Mesenchymal stem cell (in vitro differentiated cells and primary cell): ENCODE measurements around the gene HDAC4.

Experiments used
- DNase-seq: peaks from one replicate; pipeline ENCODE4 v3.0.0-alpha.2; 2013
- H2AFZ ChIP-seq: one replicate; pipeline ENCODE4 v1.6.1; 2013; ENCODE audit warnings: low read depth, mild to moderate bottlenecking, control low read depth, inconsistent platforms, low read length, moderate library complexity
- H2AK5ac ChIP-seq: 2 replicates; pipeline ENCODE4 v1.6.1; 2013; ENCODE audit warnings: low read length, moderate library complexity, mild to moderate bottlenecking, inconsistent platforms; ENCODE audit not compliant: severe bottlenecking
- H2BK120ac ChIP-seq: one replicate; pipeline ENCODE4 v1.6.1; 2013; ENCODE audit warnings: low read depth, mild to moderate bottlenecking, inconsistent platforms, low read length, moderate library complexity
- H2BK12ac ChIP-seq, 2 experiments: one replicate each; pipeline ENCODE4 v1.6.1; 2013; ENCODE audit warnings: inconsistent platforms in 2 of 2, low read length in 2 of 2, mild to moderate bottlenecking in 2 of 2, moderate library complexity in 2 of 2, control low read depth in 1 of 2
- H2BK15ac ChIP-seq: one replicate; pipeline ENCODE4 v1.6.1; 2013; ENCODE audit warnings: mild to moderate bottlenecking, low read depth, inconsistent platforms; ENCODE audit not compliant: poor library complexity, severe bottlenecking
- H2BK5ac ChIP-seq: 2 replicates; pipeline ENCODE4 v1.6.1; 2013; ENCODE audit warnings: low read depth, mild to moderate bottlenecking, low read length, control low read depth, inconsistent platforms; ENCODE audit not compliant: poor library complexity, severe bottlenecking
- H3K14ac ChIP-seq, 2 experiments: one replicate each; pipeline ENCODE4 v1.6.1; 2013; ENCODE audit warnings: inconsistent platforms in 2 of 2, low read length in 2 of 2, control low read depth in 1 of 2, mild to moderate bottlenecking in 1 of 2, moderate library complexity in 1 of 2
- H3K18ac ChIP-seq, 2 experiments: one replicate each; pipeline ENCODE4 v1.6.1; 2013; ENCODE audit warnings: inconsistent platforms in 2 of 2, low read length in 2 of 2, control low read depth in 1 of 2, low read depth in 1 of 2, mild to moderate bottlenecking in 1 of 2
- H3K23ac ChIP-seq, 2 experiments: one replicate each; pipeline ENCODE4 v1.6.1; 2013; ENCODE audit warnings: inconsistent platforms in 2 of 2, low read length in 2 of 2, mild to moderate bottlenecking in 2 of 2, moderate library complexity in 2 of 2, control low read depth in 1 of 2
- H3K27ac ChIP-seq: 2 replicates; pipeline ENCODE4 v1.5.1; 2013; ENCODE audit warnings: mild to moderate bottlenecking, moderate library complexity, low read length, control low read depth, inconsistent platforms; ENCODE audit not compliant: poor library complexity, severe bottlenecking
- H3K27me3 ChIP-seq, 2 experiments: 2 replicates each; pipeline versions ENCODE4 v1.6.1 to v1.7.0; 2013; ENCODE audit warnings: low read length in 2 of 2, mild to moderate bottlenecking in 2 of 2, moderate library complexity in 2 of 2, control low read depth in 1 of 2, inconsistent platforms in 1 of 2; ENCODE audit not compliant: control insufficient read depth in 1 of 2, insufficient read depth in 1 of 2
- H3K36me3 ChIP-seq, 2 experiments: 2 replicates each; pipeline versions ENCODE4 v1.6.1 to v1.7.0; 2013; ENCODE audit warnings: low read length in 2 of 2, control low read depth in 1 of 2, inconsistent platforms in 1 of 2, low read depth in 1 of 2, mild to moderate bottlenecking in 1 of 2; ENCODE audit not compliant: insufficient read depth in 2 of 2, control insufficient read depth in 1 of 2
- H3K4ac ChIP-seq, 2 experiments: one replicate each; pipeline ENCODE4 v1.6.1; 2013; ENCODE audit warnings: inconsistent platforms in 2 of 2, low read length in 2 of 2, mild to moderate bottlenecking in 2 of 2, moderate library complexity in 2 of 2, control low read depth in 1 of 2, low read depth in 1 of 2
- H3K4me1 ChIP-seq: 2 replicates; pipeline ENCODE4 v1.6.1; 2013; ENCODE audit warnings: low read depth, low read length, control low read depth; ENCODE audit not compliant: control insufficient read depth, insufficient read depth
- H3K4me2 ChIP-seq: 2 replicates; pipeline ENCODE4 v1.6.1; 2013; ENCODE audit warnings: low read length, mild to moderate bottlenecking, inconsistent platforms; ENCODE audit not compliant: poor library complexity, severe bottlenecking
- H3K4me3 ChIP-seq, 2 experiments: 2 replicates each; pipeline versions ENCODE4 v1.5.1 to v1.7.0; 2013; ENCODE audit warnings: low read length in 2 of 2, mild to moderate bottlenecking in 2 of 2, control low read depth in 1 of 2, low read depth in 1 of 2; ENCODE audit not compliant: insufficient read depth in 1 of 2
- H3K79me1 ChIP-seq: replicated peaks from 2 replicates; pipeline ENCODE4 v1.6.1; 2013; ENCODE audit warnings: mild to moderate bottlenecking, control low read depth, low read length, inconsistent platforms; ENCODE audit not compliant: poor library complexity, severe bottlenecking
- H3K9ac ChIP-seq: 2 replicates; pipeline ENCODE4 v1.7.0; 2013; ENCODE audit warnings: mild to moderate bottlenecking, low read length, moderate library complexity
- H3K9me3 ChIP-seq: 2 replicates; pipeline ENCODE4 v1.7.0; 2013; ENCODE audit warnings: mild to moderate bottlenecking, low read length; ENCODE audit not compliant: control insufficient read depth
- H4K8ac ChIP-seq: one replicate; pipeline ENCODE4 v1.6.1; 2013; ENCODE audit warnings: inconsistent platforms, mild to moderate bottlenecking, low read length, moderate library complexity
- H4K91ac ChIP-seq: one replicate; pipeline ENCODE4 v1.6.1; 2013; ENCODE audit warnings: mild to moderate bottlenecking, low read length, inconsistent platforms
- WGBS: methylation state at CpG from one replicate; pipeline ENCODE4 v1.1.7; 2013; ENCODE audit warnings: mixed read lengths; 5-methylcytosine and 5-hydroxymethylcytosine counted together

HDAC4 gene

GRCh38 chr2:239196474-239197021, 204.3 kb downstream of the HDAC4 start:
- H3K4ac ChIP-seq: no peak overlapping the region
- no peak overlapping the region for H2BK120ac ChIP-seq
- H3K79me1 ChIP-seq: peaks cover 44% of the 10 kb centered on the region
- H3K9me3 ChIP-seq: no peaks in the 10 kb centered on the region
- no peak overlapping the region for H2AK5ac ChIP-seq
- no peak overlapping the region for H3K9ac ChIP-seq
- no peak overlapping the region for H2BK5ac ChIP-seq
- no peak overlapping the region for H4K8ac ChIP-seq
- no peak overlapping the region for H3K4me2 ChIP-seq
- no peak overlapping the region for H3K18ac ChIP-seq
- no peak overlapping the region for H2BK12ac ChIP-seq
- H3K4me1 ChIP-seq: peaks cover 12% of the 10 kb centered on the region
- H2AFZ ChIP-seq: no peak overlapping the region
- H3K36me3 ChIP-seq: peaks cover 0 to 29% of the 10 kb centered on the region in 2 experiments
- H3K14ac ChIP-seq: no peak overlapping the region
- H3K27me3 ChIP-seq: no peaks in the 10 kb centered on the region
- no peak overlapping the region for H4K91ac ChIP-seq
- H2BK15ac ChIP-seq: no peak overlapping the region
- H3K23ac ChIP-seq: peak overlapping the region in 1 of 2 experiments; percentile 5
- H3K4me3 ChIP-seq: no peak overlapping the region
- H3K27ac ChIP-seq: no peak overlapping the region
- DNase-seq: no peak
- 95% methylated on average over 16 of the region's 17 CpGs for WGBS

- Histone ChIP-seq H3K79me1 (peaks cover 46% of the 10 kb centered on the region), H4K91ac (no peak overlapping the region), H3K9ac (no peak overlapping the region), H3K36me3 (peaks cover 0 to 29% of the 10 kb centered on the region in 2 experiments), H3K27me3 (no peaks in the 10 kb centered on the region), H3K4me3 (no peak overlapping the region), H3K4me1 (peaks cover 12% of the 10 kb centered on the region), H2BK120ac (no peak overlapping the region), H3K9me3 (no peaks in the 10 kb centered on the region), H2AK5ac (no peak overlapping the region), H2AFZ (no peak overlapping the region), H3K4me2 (no peak overlapping the region), H3K18ac (no peak overlapping the region), H4K8ac (no peak overlapping the region), H3K23ac (no peak overlapping the region), H3K4ac (no peak overlapping the region), H3K14ac (no peak overlapping the region), H2BK5ac (no peak overlapping the region), H3K27ac (no peak overlapping the region), H2BK15ac (no peak overlapping the region), H2BK12ac (no peak overlapping the region)
- no peak for DNase-seq
- WGBS: 96% methylated on average over 4 of the region's 4 CpGs
These were observed 204.8 kb downstream of the HDAC4 start for GRCh38 chr2:239195992-239196391.

- Histone ChIP-seq H3K79me1 (peaks cover 43% of the 10 kb centered on the region), H3K18ac (no peak overlapping the region), H2AFZ (no peak overlapping the region), H3K27me3 (no peaks in the 10 kb centered on the region), H2BK120ac (no peak overlapping the region), H2AK5ac (no peak overlapping the region), H3K4me3 (no peak overlapping the region), H3K4ac (no peak overlapping the region), H4K8ac (no peak overlapping the region), H4K91ac (no peak overlapping the region), H3K27ac (no peak overlapping the region), H3K36me3 (peaks cover 0 to 27% of the 10 kb centered on the region in 2 experiments), H3K14ac (no peak overlapping the region), H3K9me3 (no peaks in the 10 kb centered on the region), H3K4me2 (no peak overlapping the region), H2BK5ac (no peak overlapping the region), H3K23ac (no peak overlapping the region), H2BK15ac (no peak overlapping the region), H3K4me1 (peaks cover 10% of the 10 kb centered on the region), H3K9ac (no peak overlapping the region), H2BK12ac (no peak overlapping the region)
- WGBS: 96% methylated on average over 15 of the region's 15 CpGs
- no peak for DNase-seq
These were observed 205.4 kb downstream of the HDAC4 start for GRCh38 chr2:239195318-239195871.

GRCh38 chr2:239194731-239195317, 206.0 kb downstream of the HDAC4 start:
- Histone ChIP-seq H3K27me3 (no peaks in the 10 kb centered on the region), H3K79me1 (peaks cover 44% of the 10 kb centered on the region), H3K4me1 (peaks cover 10% of the 10 kb centered on the region), H3K18ac (no peak overlapping the region), H2BK5ac (no peak overlapping the region), H3K4me2 (no peak overlapping the region), H3K27ac (no peak overlapping the region), H2BK12ac (no peak overlapping the region), H4K91ac (no peak overlapping the region), H3K23ac (no peak overlapping the region), H3K14ac (no peak overlapping the region), H4K8ac (no peak overlapping the region), H2AK5ac (no peak overlapping the region), H2BK120ac (no peak overlapping the region), H3K9ac (no peak overlapping the region), H3K9me3 (no peaks in the 10 kb centered on the region), H3K4ac (no peak overlapping the region), H2BK15ac (no peak overlapping the region), H3K36me3 (peaks cover 0 to 29% of the 10 kb centered on the region in 2 experiments), H3K4me3 (no peak overlapping the region), H2AFZ (no peak overlapping the region)
- 97% methylated on average over 23 of the region's 23 CpGs for WGBS
- DNase-seq: no peak
